Muscle layer of colon (tissue), 2 donors: ENCODE measurements around the gene C14orf39.
A peak's percentile ranks its signal among the peaks of the same experiment; 100 is the strongest.

Experiments
- H3K27ac ChIP-seq: one replicate; pipeline ENCODE4 v1.7.0; 2013; ENCODE audit warnings: low read depth, mild to moderate bottlenecking, low read length, moderate library complexity
- H3K27me3 ChIP-seq, 2 donors: one replicate each; pipeline ENCODE4 v1.7.0; 2013; ENCODE audit warnings: low read length in 2 of 2, mild to moderate bottlenecking in 2 of 2; ENCODE audit not compliant: insufficient read depth in 2 of 2, control insufficient read depth in 1 of 2
- H3K36me3 ChIP-seq: one replicate; pipeline ENCODE4 v1.7.0; 2013; ENCODE audit warnings: mild to moderate bottlenecking, low read length; ENCODE audit not compliant: insufficient read depth
- H3K4me1 ChIP-seq: one replicate; pipeline ENCODE4 v1.7.0; 2013; ENCODE audit warnings: mild to moderate bottlenecking, low read length; ENCODE audit not compliant: insufficient read depth
- H3K4me3 ChIP-seq, 2 donors: one replicate each; pipeline ENCODE4 v1.7.0; 2013; ENCODE audit warnings: low read length in 2 of 2, low read depth in 1 of 2, mild to moderate bottlenecking in 1 of 2, moderate library complexity in 1 of 2
- H3K9ac ChIP-seq: one replicate; pipeline ENCODE4 v1.7.0; 2013; ENCODE audit warnings: low read length
- H3K9me3 ChIP-seq: one replicate; pipeline ENCODE4 v1.7.0; 2013; ENCODE audit warnings: mild to moderate bottlenecking, low read length
- donor health status: abdominal sarcoma.
- donor health status: Adenocarcinoma of cecum.

Gene C14orf39

GRCh38 chr14:60485598-60486251 lies at the start of gene C14orf39:
TSS of gene C14orf39 (minus strand) at chr14:60486063. CDS start at chr14:60485078, 985 bp downstream.
- Histone ChIP-seq H3K4me1 (no peaks in the 10 kb centered on the region), H3K9me3 (no peaks in the 10 kb centered on the region), H3K9ac (no peak within 1 kb of the TSS), H3K4me3 (peak within 1 kb of the TSS; percentile 26 to 58), H3K36me3 (no peaks in the 10 kb centered on the region), H3K27ac (peak within 1 kb of the TSS; percentile 43), H3K27me3 (peaks cover 0 to 15% of the 10 kb centered on the region in 2 donors)

GRCh38 chr14:60532442-60532841 lies 46.6 kb upstream of the C14orf39 start:
- no peaks in the 10 kb centered on the region for H3K36me3 ChIP-seq
- no peak overlapping the region for H3K4me3 ChIP-seq
- no peaks in the 10 kb centered on the region for H3K4me1 ChIP-seq
- H3K9me3 ChIP-seq: no peaks in the 10 kb centered on the region
- no peak overlapping the region for H3K27ac ChIP-seq
- peaks cover 0 to 4% of the 10 kb centered on the region in 2 donors for H3K27me3 ChIP-seq
- no peak overlapping the region for H3K9ac ChIP-seq

GRCh38 chr14:60515511-60516289 lies 29.8 kb upstream of the C14orf39 start:
- Histone ChIP-seq H3K9me3 (no peaks in the 10 kb centered on the region), H3K36me3 (no peaks in the 10 kb centered on the region), H3K9ac (no peak overlapping the region), H3K27me3 (peaks cover 50 to 67% of the 10 kb centered on the region in 2 donors), H3K4me1 (peaks cover under 1% of the 10 kb centered on the region), H3K27ac (no peak overlapping the region), H3K4me3 (peak overlapping the region in 1 of 2 donors; percentile 41)

GRCh38 chr14:60514741-60515491 lies 29.1 kb upstream of the C14orf39 start:
- Histone ChIP-seq H3K27me3 (peaks cover 58 to 75% of the 10 kb centered on the region in 2 donors), H3K9me3 (no peaks in the 10 kb centered on the region), H3K4me1 (peaks cover 8% of the 10 kb centered on the region), H3K36me3 (no peaks in the 10 kb centered on the region), H3K4me3 (peak overlapping the region in 1 of 2 donors; percentile 42), H3K9ac (no peak overlapping the region), H3K27ac (no peak overlapping the region)

GRCh38 chr14:60514378-60514740 lies 28.5 kb upstream of the C14orf39 start:
- Histone ChIP-seq H3K27ac (no peak overlapping the region), H3K4me1 (peaks cover 10% of the 10 kb centered on the region), H3K9ac (no peak overlapping the region), H3K9me3 (no peaks in the 10 kb centered on the region), H3K4me3 (peak overlapping the region in 1 of 2 donors; percentile 42), H3K27me3 (peaks cover 63 to 81% of the 10 kb centered on the region in 2 donors), H3K36me3 (no peaks in the 10 kb centered on the region)

GRCh38 chr14:60512973-60513571 lies 27.2 kb upstream of the C14orf39 start:
- Histone ChIP-seq H3K4me1 (peaks cover 10% of the 10 kb centered on the region), H3K27ac (no peak overlapping the region), H3K27me3 (peaks cover 75 to 94% of the 10 kb centered on the region in 2 donors), H3K9me3 (no peaks in the 10 kb centered on the region), H3K36me3 (no peaks in the 10 kb centered on the region), H3K4me3 (no peak overlapping the region), H3K9ac (no peak overlapping the region)

- H3K4me3 ChIP-seq: no peak overlapping the region
- peaks cover 84 to 100% of the 10 kb centered on the region in 2 donors for H3K27me3 ChIP-seq
- no peak overlapping the region for H3K27ac ChIP-seq
- H3K9me3 ChIP-seq: no peaks in the 10 kb centered on the region
- no peaks in the 10 kb centered on the region for H3K36me3 ChIP-seq
- peaks cover 17% of the 10 kb centered on the region for H3K4me1 ChIP-seq
- H3K9ac ChIP-seq: no peak overlapping the region
Observed at GRCh38 chr14:60512126-60512525, 26.3 kb upstream of the C14orf39 start.

- no peak overlapping the region for H3K9ac ChIP-seq
- no peaks in the 10 kb centered on the region for H3K9me3 ChIP-seq
- H3K27me3 ChIP-seq: peaks cover 85 to 100% of the 10 kb centered on the region in 2 donors
- H3K36me3 ChIP-seq: no peaks in the 10 kb centered on the region
- peak overlapping the region in 1 of 2 donors; percentile 32 for H3K4me3 ChIP-seq
- no peak overlapping the region for H3K27ac ChIP-seq
- H3K4me1 ChIP-seq: peaks cover 21% of the 10 kb centered on the region
Observed at GRCh38 chr14:60510951-60511599, 25.2 kb upstream of the C14orf39 start.

GRCh38 chr14:60510254-60510950 lies 24.5 kb upstream of the C14orf39 start:
- Histone ChIP-seq H3K36me3 (no peaks in the 10 kb centered on the region), H3K4me3 (peak overlapping the region in 1 of 2 donors; percentile 14), H3K4me1 (peaks cover 21% of the 10 kb centered on the region), H3K27me3 (peaks cover 92 to 100% of the 10 kb centered on the region in 2 donors), H3K27ac (no peak overlapping the region), H3K9ac (no peak overlapping the region), H3K9me3 (no peaks in the 10 kb centered on the region)

GRCh38 chr14:60509438-60510253 lies 23.8 kb upstream of the C14orf39 start:
- Histone ChIP-seq H3K9ac (no peak overlapping the region), H3K4me3 (no peak overlapping the region), H3K4me1 (peaks cover 21% of the 10 kb centered on the region), H3K27me3 (peaks cover 94 to 100% of the 10 kb centered on the region in 2 donors), H3K9me3 (no peaks in the 10 kb centered on the region), H3K27ac (no peak overlapping the region), H3K36me3 (no peaks in the 10 kb centered on the region)
